H4 (cell line): Measurements from ENCODE around the gene CDRT15L2. TPM values are rescaled to one million over a fixed set of nuclear protein-coding genes. Genes with fewer than 3 reads are reported as not detected.
"Not testable (repeated sequence)": the region's sequence is repeated elsewhere in the genome, so short reads cannot be mapped to it uniquely, and the experiment has no call there.

Experiments
- DNase-seq: peaks from one replicate; pipeline ENCODE4 v3.0.0-alpha.2; 2015; ENCODE audit warnings: low spot score
- total RNA-seq: library from RNA; depleted of rRNA; stranded (reverse); fragments of >200 nt; shearing (Covaris generic); gene quantifications from 2 replicates; pipeline ENCODE4 v1.2.3, GENCODE V29; 2014; rRNA removed

CDRT15L2 gene
- total RNA-seq, result not detected in 2 replicates

- DNase-seq, result not testable (repeated sequence)
These were observed at the start of gene CDRT15L2 for GRCh38 chr17:20579424-20579823. TSS of gene CDRT15L2 (plus strand) at chr17:20579724. CDS start at chr17:20579744, 20 bp downstream.

- DNase-seq, result not testable (repeated sequence)
These were observed 49.4 kb upstream of the CDRT15L2 start for GRCh38 chr17:20530104-20530503.

- DNase-seq, result peak; percentile 39
These were observed 46.9 kb upstream of the CDRT15L2 start for GRCh38 chr17:20532544-20533090.

- DNase-seq, result peak; percentile 8
These were observed 46.3 kb upstream of the CDRT15L2 start for GRCh38 chr17:20533206-20533605.

GRCh38 chr17:20534711-20535550 lies 44.6 kb upstream of the CDRT15L2 start:
- DNase-seq, result not testable (repeated sequence)

GRCh38 chr17:20540414-20540813 lies 39.1 kb upstream of the CDRT15L2 start:
- not testable (repeated sequence) for DNase-seq

GRCh38 chr17:20540865-20541264 lies 38.7 kb upstream of the CDRT15L2 start:
- DNase-seq, result peak; percentile 32

GRCh38 chr17:20541853-20542546 lies 37.5 kb upstream of the CDRT15L2 start:
- peak; percentile 49 for DNase-seq

- not testable (repeated sequence) for DNase-seq
These were observed 31.6 kb upstream of the CDRT15L2 start for GRCh38 chr17:20547923-20548322.

GRCh38 chr17:20552920-20553319 lies 26.6 kb upstream of the CDRT15L2 start:
- peak; percentile 1 for DNase-seq

GRCh38 chr17:20554728-20555127 lies 24.8 kb upstream of the CDRT15L2 start:
- DNase-seq, result not testable (repeated sequence)

- peak; percentile 1 for DNase-seq
These were observed 24.2 kb upstream of the CDRT15L2 start for GRCh38 chr17:20555135-20556010.

- DNase-seq, result peak; percentile 2
These were observed 21.4 kb upstream of the CDRT15L2 start for GRCh38 chr17:20558096-20558495.

- peak; percentile 1 for DNase-seq
These were observed 20.5 kb upstream of the CDRT15L2 start for GRCh38 chr17:20559018-20559417.

- no peak for DNase-seq
These were observed 16.9 kb upstream of the CDRT15L2 start for GRCh38 chr17:20562587-20562986.

- DNase-seq, result not testable (repeated sequence)
These were observed 14.3 kb upstream of the CDRT15L2 start for GRCh38 chr17:20565245-20565644.

GRCh38 chr17:20565711-20566110 lies 13.8 kb upstream of the CDRT15L2 start:
- no peak for DNase-seq

- not testable (repeated sequence) for DNase-seq
These were observed 12.8 kb upstream of the CDRT15L2 start for GRCh38 chr17:20566736-20567135.

- not testable (repeated sequence) for DNase-seq
These were observed 12.1 kb upstream of the CDRT15L2 start for GRCh38 chr17:20567421-20567820.

GRCh38 chr17:20568604-20569003 lies 10.9 kb upstream of the CDRT15L2 start:
- DNase-seq, result not testable (repeated sequence)

GRCh38 chr17:20571653-20572052 lies 7.9 kb upstream of the CDRT15L2 start:
- DNase-seq, result not testable (repeated sequence)
